HepG2 (cell line): ENCODE results near the gene USE1. TPM values are rescaled to one million over a fixed set of nuclear protein-coding genes. Genes with fewer than 3 reads are reported as not detected.

ENCODE experiments used
- JUND ChIP-seq: sonication (generic); formaldehyde crosslinking; IDR thresholded peaks from 2 replicates; pipeline ENCODE4 v1.8.0; 2022; ENCODE audit warnings: mild to moderate bottlenecking, missing genetic modification reagents
- MLLT10 ChIP-seq: sonication (generic); formaldehyde crosslinking; IDR thresholded peaks from 2 replicates; pipeline ENCODE4 v1.4.0; 2020; ENCODE audit warnings: missing genetic modification reagents
- PHF20 ChIP-seq: sonication (generic); formaldehyde crosslinking; IDR thresholded peaks from 2 replicates; pipeline ENCODE4 v1.5.0; 2020; ENCODE audit warnings: mild to moderate bottlenecking, missing genetic modification reagents
- TAF15 ChIP-seq: fragments of 200-400 bp; formaldehyde crosslinking; IDR thresholded peaks from one replicate; pipeline ENCODE4 v1.6.1; 2018; ENCODE audit warnings: mild to moderate bottlenecking, low read depth, low read length; ENCODE audit not compliant: poor library complexity, severe bottlenecking
- TBP ChIP-seq: sonication (generic); formaldehyde crosslinking; IDR thresholded peaks from 2 replicates; pipeline ENCODE4 v1.5.0; 2020; ENCODE audit warnings: missing genetic modification reagents
- TCF7 ChIP-seq: sonication (generic); IDR thresholded peaks from 2 replicates; pipeline ENCODE4 v1.6.1; 2016; ENCODE audit warnings: antibody characterized with exemption, low read depth
- U2AF2 ChIP-seq: fragments of 200-400 bp; formaldehyde crosslinking; IDR thresholded peaks from 2 replicates; pipeline ENCODE4 v1.6.1; 2017; ENCODE audit warnings: low read depth, mild to moderate bottlenecking, low read length
- ZFP41 ChIP-seq: sonication (generic); formaldehyde crosslinking; IDR thresholded peaks from 2 replicates; pipeline ENCODE4 v1.4.0; 2020; ENCODE audit warnings: mild to moderate bottlenecking, missing genetic modification reagents, borderline replicate concordance
- ZKSCAN5 ChIP-seq: sonication (generic); formaldehyde crosslinking; IDR thresholded peaks from 2 replicates; pipeline ENCODE4 v1.5.1; 2020; ENCODE audit warnings: mild to moderate bottlenecking, missing genetic modification reagents
- ZNF33A ChIP-seq: sonication (generic); formaldehyde crosslinking; IDR thresholded peaks from 2 replicates; pipeline ENCODE4 v1.5.1; 2020; ENCODE audit warnings: missing genetic modification reagents, mild to moderate bottlenecking, moderate library complexity, borderline replicate concordance
- ZNF431 ChIP-seq: sonication (generic); formaldehyde crosslinking; IDR thresholded peaks from 2 replicates; pipeline ENCODE4 v1.9.0; 2022; ENCODE audit warnings: missing genetic modification reagents, low read depth, mild to moderate bottlenecking, borderline replicate concordance
- ZNF747 ChIP-seq: sonication (generic); formaldehyde crosslinking; IDR thresholded peaks from 2 replicates; pipeline ENCODE4 v1.8.1; 2023; ENCODE audit warnings: missing genetic modification reagents, mild to moderate bottlenecking, borderline replicate concordance
- polyA plus RNA-seq, 8 experiments: library from polyadenylated mRNA; depleted of rRNA in 3 of 8; stranded (reverse) in 7 of 8; unstranded in 1 of 8; fragments of >200 nt; fragmentation: Illumina TruSeq in 4 of 8; extraction: Trizol in 4 of 8; gene quantifications; 2 replicates each; pipeline versions ENCODE4 v1.2.1 to v1.2.3, GENCODE V29; 2011 to 2016; ENCODE audit warnings: low read depth in 4 of 8, missing spikeins in 1 of 8, mixed read lengths in 1 of 8; ENCODE audit not compliant: insufficient read depth in 1 of 8
- total RNA-seq, 5 experiments: library from RNA; depleted of rRNA; stranded (reverse); fragments of >200 nt; fragmentation: Illumina TruSeq; extraction: Trizol; gene quantifications; 2 replicates each; pipeline ENCODE4 v1.2.3, GENCODE V29; 2016; ENCODE audit warnings: low read depth in 1 of 5
- TF ChIP-seq, protein P1 (sequence below): sonication (generic); formaldehyde crosslinking; IDR thresholded peaks from 2 replicates; pipeline ENCODE4 v1.5.1; 2020; ENCODE audit warnings: missing genetic modification reagents, mild to moderate bottlenecking, borderline replicate concordance
- TF ChIP-seq, protein P2 (sequence below): sonication (generic); formaldehyde crosslinking; IDR thresholded peaks from 2 replicates; pipeline ENCODE4 v1.5.1; 2020; ENCODE audit warnings: mild to moderate bottlenecking, missing genetic modification reagents, moderate library complexity
- TF ChIP-seq, protein P3 (sequence below): sonication (generic); formaldehyde crosslinking; conservative IDR thresholded peaks from 2 replicates; pipeline ENCODE4 v1.4.0; 2020; ENCODE audit warnings: missing genetic modification reagents
- TF ChIP-seq, protein P4 (sequence below): sonication (generic); formaldehyde crosslinking; IDR thresholded peaks from 2 replicates; pipeline ENCODE4 v1.4.0; 2020; ENCODE audit warnings: missing genetic modification reagents

USE1 gene
- total and polyA plus RNA-seq, 2 of the 13 experiments (the other 11 are each of a cell fraction or from before 2014, with no cell fraction given) = 9.9 to 17.6 TPM

DNA sequence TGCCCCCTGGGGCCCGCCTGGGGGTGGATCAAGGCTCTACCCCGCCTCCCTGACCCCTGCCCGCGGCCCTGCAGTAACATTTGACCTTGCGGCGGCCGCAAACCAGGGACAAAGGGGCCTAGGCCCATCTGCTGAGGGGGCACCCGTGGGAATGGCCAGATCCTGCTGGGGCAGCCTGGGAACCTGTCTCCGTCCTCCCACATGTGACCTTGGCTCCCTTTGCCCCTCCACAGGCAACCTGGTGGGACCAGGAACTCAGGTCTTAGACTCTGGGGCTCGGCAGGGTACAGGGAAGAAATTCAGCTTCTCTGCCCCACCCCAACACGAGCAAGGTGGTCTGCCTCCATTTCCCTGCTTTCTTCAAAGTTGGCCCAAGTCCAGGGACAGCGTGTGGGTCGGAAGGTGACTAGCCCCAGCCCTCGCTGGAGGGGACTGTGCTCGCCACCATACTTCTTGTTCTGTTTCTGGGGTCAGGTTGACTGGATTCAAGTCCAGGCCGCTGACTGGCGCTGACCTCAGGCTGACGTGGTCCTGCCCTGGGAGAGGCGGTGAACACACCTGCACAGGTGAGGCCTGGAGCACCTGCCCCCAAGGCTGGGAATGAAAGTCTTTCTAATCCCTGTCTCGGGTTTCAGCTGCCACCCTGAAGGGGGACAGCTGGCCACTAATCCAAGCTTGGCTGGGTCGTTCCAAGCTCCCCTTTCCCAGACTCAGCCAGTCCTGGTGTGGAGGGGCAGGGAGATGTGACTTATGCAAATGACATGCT, 33.0 kb downstream of the USE1 start (continued):
- TF ChIP-seq, protein P1, sequence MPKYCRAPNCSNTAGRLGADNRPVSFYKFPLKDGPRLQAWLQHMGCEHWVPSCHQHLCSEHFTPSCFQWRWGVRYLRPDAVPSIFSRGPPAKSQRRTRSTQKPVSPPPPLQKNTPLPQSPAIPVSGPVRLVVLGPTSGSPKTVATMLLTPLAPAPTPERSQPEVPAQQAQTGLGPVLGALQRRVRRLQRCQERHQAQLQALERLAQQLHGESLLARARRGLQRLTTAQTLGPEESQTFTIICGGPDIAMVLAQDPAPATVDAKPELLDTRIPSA (CRISPR knock-in tag) = no peak
- TF ChIP-seq, protein P2, sequence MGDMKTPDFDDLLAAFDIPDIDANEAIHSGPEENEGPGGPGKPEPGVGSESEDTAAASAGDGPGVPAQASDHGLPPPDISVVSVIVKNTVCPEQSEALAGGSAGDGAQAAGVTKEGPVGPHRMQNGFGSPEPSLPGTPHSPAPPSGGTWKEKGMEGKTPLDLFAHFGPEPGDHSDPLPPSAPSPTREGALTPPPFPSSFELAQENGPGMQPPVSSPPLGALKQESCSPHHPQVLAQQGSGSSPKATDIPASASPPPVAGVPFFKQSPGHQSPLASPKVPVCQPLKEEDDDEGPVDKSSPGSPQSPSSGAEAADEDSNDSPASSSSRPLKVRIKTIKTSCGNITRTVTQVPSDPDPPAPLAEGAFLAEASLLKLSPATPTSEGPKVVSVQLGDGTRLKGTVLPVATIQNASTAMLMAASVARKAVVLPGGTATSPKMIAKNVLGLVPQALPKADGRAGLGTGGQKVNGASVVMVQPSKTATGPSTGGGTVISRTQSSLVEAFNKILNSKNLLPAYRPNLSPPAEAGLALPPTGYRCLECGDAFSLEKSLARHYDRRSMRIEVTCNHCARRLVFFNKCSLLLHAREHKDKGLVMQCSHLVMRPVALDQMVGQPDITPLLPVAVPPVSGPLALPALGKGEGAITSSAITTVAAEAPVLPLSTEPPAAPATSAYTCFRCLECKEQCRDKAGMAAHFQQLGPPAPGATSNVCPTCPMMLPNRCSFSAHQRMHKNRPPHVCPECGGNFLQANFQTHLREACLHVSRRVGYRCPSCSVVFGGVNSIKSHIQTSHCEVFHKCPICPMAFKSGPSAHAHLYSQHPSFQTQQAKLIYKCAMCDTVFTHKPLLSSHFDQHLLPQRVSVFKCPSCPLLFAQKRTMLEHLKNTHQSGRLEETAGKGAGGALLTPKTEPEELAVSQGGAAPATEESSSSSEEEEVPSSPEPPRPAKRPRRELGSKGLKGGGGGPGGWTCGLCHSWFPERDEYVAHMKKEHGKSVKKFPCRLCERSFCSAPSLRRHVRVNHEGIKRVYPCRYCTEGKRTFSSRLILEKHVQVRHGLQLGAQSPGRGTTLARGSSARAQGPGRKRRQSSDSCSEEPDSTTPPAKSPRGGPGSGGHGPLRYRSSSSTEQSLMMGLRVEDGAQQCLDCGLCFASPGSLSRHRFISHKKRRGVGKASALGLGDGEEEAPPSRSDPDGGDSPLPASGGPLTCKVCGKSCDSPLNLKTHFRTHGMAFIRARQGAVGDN (CRISPR knock-in tag) = peak; percentile 89
- TF ChIP-seq ZNF431 (CRISPR knock-in tag) (peak; percentile 58; the same call in 1 of the 2 replicates), TAF15 (peak; percentile 79), MLLT10 (CRISPR knock-in tag) (no peak), ZKSCAN5 (CRISPR knock-in tag) (no peak), TBP (no peak), ZNF33A (no peak), ZNF747 (no peak; the same call in 1 of the 2 replicates), PHF20 (CRISPR knock-in tag) (peak; percentile 24; the same call in 1 of the 2 replicates), ZFP41 (CRISPR knock-in tag) (no peak), U2AF2 (no peak), JUND (CRISPR knock-in tag) (peak; percentile 81), TCF7 (peak; percentile 91)
- TF ChIP-seq, protein P3, sequence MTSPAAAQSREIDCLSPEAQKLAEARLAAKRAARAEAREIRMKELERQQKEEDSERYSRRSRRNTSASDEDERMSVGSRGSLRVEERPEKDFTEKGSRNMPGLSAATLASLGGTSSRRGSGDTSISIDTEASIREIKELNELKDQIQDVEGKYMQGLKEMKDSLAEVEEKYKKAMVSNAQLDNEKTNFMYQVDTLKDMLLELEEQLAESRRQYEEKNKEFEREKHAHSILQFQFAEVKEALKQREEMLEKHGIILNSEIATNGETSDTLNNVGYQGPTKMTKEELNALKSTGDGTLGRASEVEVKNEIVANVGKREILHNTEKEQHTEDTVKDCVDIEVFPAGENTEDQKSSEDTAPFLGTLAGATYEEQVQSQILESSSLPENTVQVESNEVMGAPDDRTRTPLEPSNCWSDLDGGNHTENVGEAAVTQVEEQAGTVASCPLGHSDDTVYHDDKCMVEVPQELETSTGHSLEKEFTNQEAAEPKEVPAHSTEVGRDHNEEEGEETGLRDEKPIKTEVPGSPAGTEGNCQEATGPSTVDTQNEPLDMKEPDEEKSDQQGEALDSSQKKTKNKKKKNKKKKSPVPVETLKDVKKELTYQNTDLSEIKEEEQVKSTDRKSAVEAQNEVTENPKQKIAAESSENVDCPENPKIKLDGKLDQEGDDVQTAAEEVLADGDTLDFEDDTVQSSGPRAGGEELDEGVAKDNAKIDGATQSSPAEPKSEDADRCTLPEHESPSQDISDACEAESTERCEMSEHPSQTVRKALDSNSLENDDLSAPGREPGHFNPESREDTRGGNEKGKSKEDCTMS = no peak
- TF ChIP-seq, protein P4, sequence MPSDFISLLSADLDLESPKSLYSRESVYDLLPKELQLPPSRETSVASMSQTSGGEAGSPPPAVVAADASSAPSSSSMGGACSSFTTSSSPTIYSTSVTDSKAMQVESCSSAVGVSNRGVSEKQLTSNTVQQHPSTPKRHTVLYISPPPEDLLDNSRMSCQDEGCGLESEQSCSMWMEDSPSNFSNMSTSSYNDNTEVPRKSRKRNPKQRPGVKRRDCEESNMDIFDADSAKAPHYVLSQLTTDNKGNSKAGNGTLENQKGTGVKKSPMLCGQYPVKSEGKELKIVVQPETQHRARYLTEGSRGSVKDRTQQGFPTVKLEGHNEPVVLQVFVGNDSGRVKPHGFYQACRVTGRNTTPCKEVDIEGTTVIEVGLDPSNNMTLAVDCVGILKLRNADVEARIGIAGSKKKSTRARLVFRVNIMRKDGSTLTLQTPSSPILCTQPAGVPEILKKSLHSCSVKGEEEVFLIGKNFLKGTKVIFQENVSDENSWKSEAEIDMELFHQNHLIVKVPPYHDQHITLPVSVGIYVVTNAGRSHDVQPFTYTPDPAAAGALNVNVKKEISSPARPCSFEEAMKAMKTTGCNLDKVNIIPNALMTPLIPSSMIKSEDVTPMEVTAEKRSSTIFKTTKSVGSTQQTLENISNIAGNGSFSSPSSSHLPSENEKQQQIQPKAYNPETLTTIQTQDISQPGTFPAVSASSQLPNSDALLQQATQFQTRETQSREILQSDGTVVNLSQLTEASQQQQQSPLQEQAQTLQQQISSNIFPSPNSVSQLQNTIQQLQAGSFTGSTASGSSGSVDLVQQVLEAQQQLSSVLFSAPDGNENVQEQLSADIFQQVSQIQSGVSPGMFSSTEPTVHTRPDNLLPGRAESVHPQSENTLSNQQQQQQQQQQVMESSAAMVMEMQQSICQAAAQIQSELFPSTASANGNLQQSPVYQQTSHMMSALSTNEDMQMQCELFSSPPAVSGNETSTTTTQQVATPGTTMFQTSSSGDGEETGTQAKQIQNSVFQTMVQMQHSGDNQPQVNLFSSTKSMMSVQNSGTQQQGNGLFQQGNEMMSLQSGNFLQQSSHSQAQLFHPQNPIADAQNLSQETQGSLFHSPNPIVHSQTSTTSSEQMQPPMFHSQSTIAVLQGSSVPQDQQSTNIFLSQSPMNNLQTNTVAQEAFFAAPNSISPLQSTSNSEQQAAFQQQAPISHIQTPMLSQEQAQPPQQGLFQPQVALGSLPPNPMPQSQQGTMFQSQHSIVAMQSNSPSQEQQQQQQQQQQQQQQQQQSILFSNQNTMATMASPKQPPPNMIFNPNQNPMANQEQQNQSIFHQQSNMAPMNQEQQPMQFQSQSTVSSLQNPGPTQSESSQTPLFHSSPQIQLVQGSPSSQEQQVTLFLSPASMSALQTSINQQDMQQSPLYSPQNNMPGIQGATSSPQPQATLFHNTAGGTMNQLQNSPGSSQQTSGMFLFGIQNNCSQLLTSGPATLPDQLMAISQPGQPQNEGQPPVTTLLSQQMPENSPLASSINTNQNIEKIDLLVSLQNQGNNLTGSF (CRISPR knock-in tag) = no peak
